Activated CD4-positive, alpha-beta T cell treated with anti-CD3 and anti-CD28 coated beads, Interleukin-2, amount 50 U/mL, for 1 hour (primary cell): ENCODE results near the gene NDP.

Source experiments
- DNase-seq: peaks from one replicate; pipeline ENCODE4 v3.0.0-alpha.2; 2020

Gene NDP

GRCh38 chrX:43973249-43974099 is at the start of gene NDP:
TSS of gene NDP (minus strand) at chrX:43973390. CDS start at chrX:43958645, 14,745 bp downstream.
- DNase-seq = no peak

GRCh38 chrX:44022964-44023363 is 49.8 kb upstream of the NDP start:
- no peak for DNase-seq

GRCh38 chrX:44020693-44021092 is 47.5 kb upstream of the NDP start:
- no peak for DNase-seq

- no peak for DNase-seq
Observed at GRCh38 chrX:44019911-44020310, 46.7 kb upstream of the NDP start.

- no peak for DNase-seq
Observed at GRCh38 chrX:44017676-44018075, 44.5 kb upstream of the NDP start.

GRCh38 chrX:44016906-44017305 is 43.7 kb upstream of the NDP start:
- DNase-seq = no peak

- DNase-seq = no peak
Observed at GRCh38 chrX:44012484-44013096, 39.4 kb upstream of the NDP start.

- DNase-seq = no peak
Observed at GRCh38 chrX:44011506-44011905, 38.3 kb upstream of the NDP start.

- DNase-seq = no peak
Observed at GRCh38 chrX:44010626-44011025, 37.4 kb upstream of the NDP start.

- no peak for DNase-seq
Observed at GRCh38 chrX:44006081-44006480, 32.9 kb upstream of the NDP start.

GRCh38 chrX:44003975-44004374 is 30.8 kb upstream of the NDP start:
- no peak for DNase-seq

GRCh38 chrX:44002567-44002966 is 29.4 kb upstream of the NDP start:
- no peak for DNase-seq

GRCh38 chrX:43998374-43998773 is 25.2 kb upstream of the NDP start:
- no peak for DNase-seq

GRCh38 chrX:43996491-43996890 is 23.3 kb upstream of the NDP start:
- DNase-seq = no peak

GRCh38 chrX:43986083-43986482 is 12.9 kb upstream of the NDP start:
- DNase-seq = no peak

- DNase-seq = no peak
Observed at GRCh38 chrX:43985511-43985910, 12.3 kb upstream of the NDP start.

GRCh38 chrX:43978226-43978625 is 5.0 kb upstream of the NDP start:
- DNase-seq = no peak

GRCh38 chrX:43976205-43976604 is 3.0 kb upstream of the NDP start:
- no peak for DNase-seq

GRCh38 chrX:43975796-43976195 is 2.6 kb upstream of the NDP start:
- no peak for DNase-seq

- DNase-seq = no peak
Observed at GRCh38 chrX:43974741-43975465, 1.7 kb upstream of the NDP start.

GRCh38 chrX:43974100-43974475 is 898 bp upstream of the NDP start:
- DNase-seq = no peak

- no peak for DNase-seq
Observed at GRCh38 chrX:43971966-43972961, 926 bp downstream of the NDP start.

GRCh38 chrX:43970528-43970927 is 2.7 kb downstream of the NDP start:
- DNase-seq = no peak
